Esophagus squamous epithelium (tissue), 5 donors: Measurements from ENCODE around the gene RFTN1. TPM values are rescaled to one million over a fixed set of nuclear protein-coding genes. Genes with fewer than 3 reads are reported as not detected.

Experiments used
- DNase-seq: peaks from one replicate; lab custom pipeline; 2025; lab: John Stamatoyannopoulos, UW
- H3K27ac ChIP-seq, 4 donors: fragments of 200-600 bp; sonication (generic); one replicate each; pipeline ENCODE4 v1.5.1; 2016 to 2019; ENCODE audit warnings: mild to moderate bottlenecking in 1 of 4
- H3K27me3 ChIP-seq, 4 donors: fragments of 200-600 bp; sonication (generic); 1 replicate in 3 of 4; 2 replicates in 1 of 4; pipeline versions ENCODE4 v1.5.1 to v1.6.0; 2017 to 2021; ENCODE audit warnings: antibody characterized with exemption in 1 of 4
- H3K36me3 ChIP-seq, 3 donors: fragments of 200-600 bp; sonication (generic); one replicate each; pipeline ENCODE4 v1.5.1; 2016 to 2019
- H3K4me1 ChIP-seq, 3 donors: fragments of 200-600 bp; sonication (generic); one replicate each; pipeline ENCODE4 v1.5.1; 2017 to 2019
- H3K4me3 ChIP-seq, 4 donors: fragments of 200-600 bp; sonication (generic); 1 replicate in 3 of 4; 2 replicates in 1 of 4; pipeline ENCODE4 v1.5.1; 2016 to 2019; ENCODE audit warnings: mild to moderate bottlenecking in 2 of 4, moderate library complexity in 1 of 4
- H3K9me3 ChIP-seq, 3 donors: fragments of 200-600 bp; sonication (generic); one replicate each; pipeline ENCODE4 v1.5.1; 2016 to 2019
- CTCF ChIP-seq, 6 experiments: fragments of 450-650 bp in 4 of 6; fragments of 200-600 bp in 2 of 6; sonication (generic) in 2 of 6; IDR thresholded peaks; one replicate each; pipeline ENCODE4 v1.5.1; 2016 to 2019; ENCODE audit warnings: antibody characterized with exemption in 6 of 6, mild to moderate bottlenecking in 4 of 6, moderate library complexity in 4 of 6
- POLR2A ChIP-seq, 4 donors: fragments of 450-650 bp; IDR thresholded peaks; one replicate each; pipeline ENCODE4 v1.6.1; 2017; ENCODE audit warnings: antibody characterized with exemption in 4 of 4, mild to moderate bottlenecking in 4 of 4, moderate library complexity in 3 of 4
- WGBS, 2 donors: methylation state at CpG; one replicate each; pipeline ENCODE4 v1.1.5; 2018; 5-methylcytosine and 5-hydroxymethylcytosine counted together
- intact Hi-C: fragments of 100-400 bp; cut with DNase I; formaldehyde crosslinking; loops from one replicate; pipeline ENCODE4 v1.15.0; 2022
- total RNA-seq, 4 donors: library from RNA; depleted of rRNA; stranded (reverse); fragments of >200 nt; gene quantifications; one replicate each; pipeline ENCODE4 v1.1.0, GENCODE V29; 2016
- donor health status: DM: yes; HTN: yes; CAD: no.

RFTN1 gene
- total RNA-seq, 4 donors from 2014 or later, result 5.0 to 22.7 (median 12.4) TPM

GRCh38 chr3:16382845-16383244, 130.7 kb downstream of the RFTN1 start:
- TF ChIP-seq POLR2A (IDR thresholded peaks at IDR 0.05), result no peak
- no peak for TF ChIP-seq CTCF (IDR thresholded peaks at IDR 0.05)
- peaks cover 3 to 36% (median 13%) of the 10 kb centered on the region in 3 donors for H3K4me1 ChIP-seq
- DNase-seq, result no peak
- WGBS, 2 donors, result 91% methylated on average over 5 of the region's 5 CpGs
- H3K27ac ChIP-seq, result no peak overlapping the region
- no peak overlapping the region for H3K4me3 ChIP-seq
- intact Hi-C loops, result no loop called here
- H3K27me3 ChIP-seq, result no peaks in the 10 kb centered on the region
- H3K9me3 ChIP-seq, result no peaks in the 10 kb centered on the region
- no peaks in the 10 kb centered on the region for H3K36me3 ChIP-seq

GRCh38 chr3:16381426-16381825, 132.1 kb downstream of the RFTN1 start:
- no peaks in the 10 kb centered on the region for H3K9me3 ChIP-seq
- peaks cover 3 to 32% (median 13%) of the 10 kb centered on the region in 3 donors for H3K4me1 ChIP-seq
- intact Hi-C loops, result no loop called here
- DNase-seq, result no peak
- H3K27ac ChIP-seq, result no peak overlapping the region
- H3K27me3 ChIP-seq, result no peaks in the 10 kb centered on the region
- no peak overlapping the region for H3K4me3 ChIP-seq
- WGBS, 2 donors, result 77 to 81% methylated on average over 4 of the region's 4 CpGs
- H3K36me3 ChIP-seq, result no peaks in the 10 kb centered on the region
- no peak for TF ChIP-seq CTCF (IDR thresholded peaks at IDR 0.05)

GRCh38 chr3:16380421-16380820, 133.1 kb downstream of the RFTN1 start:
- 67% methylated on average over 1 of the region's 1 CpG; no CpG with 5 or more reads in 1 of the 2 donors for WGBS, 2 donors

DNA sequence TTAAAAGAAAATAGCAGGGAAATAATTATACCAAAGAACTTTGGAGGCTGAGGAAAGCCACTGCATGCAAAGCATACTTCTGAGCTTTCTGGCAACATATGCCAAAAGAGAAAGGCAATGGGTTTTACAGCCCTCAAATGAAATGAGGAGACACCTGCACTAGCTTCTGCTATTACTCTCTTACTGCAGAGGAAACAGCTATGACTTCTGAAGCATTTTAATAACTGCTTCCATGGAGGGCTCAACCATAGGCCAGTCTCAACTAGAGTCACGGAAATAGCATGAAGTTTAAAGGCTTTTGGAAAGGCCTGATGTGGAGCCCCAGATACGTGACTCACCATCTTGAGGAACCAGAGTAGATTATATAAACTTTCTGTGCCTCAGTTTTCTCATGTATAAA, 133.7 kb downstream of the RFTN1 start:
- Histone ChIP-seq H3K27me3 (no peaks in the 10 kb centered on the region), H3K9me3 (no peaks in the 10 kb centered on the region), H3K36me3 (no peaks in the 10 kb centered on the region), H3K4me1 (peaks cover 3 to 27% (median 7%) of the 10 kb centered on the region in 3 donors), H3K4me3 (no peak overlapping the region), H3K27ac (no peak overlapping the region)
- no peak for DNase-seq
- TF ChIP-seq POLR2A (IDR thresholded peaks at IDR 0.05), result no peak
- no peak for TF ChIP-seq CTCF (IDR thresholded peaks at IDR 0.05)
- WGBS, 2 donors, result 53 to 68% methylated on average over 2 of the region's 2 CpGs
- intact Hi-C loops, result no loop called here

More at GRCh38 chr3:16380421-16380820, 133.1 kb downstream of the RFTN1 start:
- Histone ChIP-seq H3K9me3 (no peaks in the 10 kb centered on the region), H3K4me1 (peaks cover 3 to 23% (median 8%) of the 10 kb centered on the region in 3 donors), H3K27ac (no peak overlapping the region), H3K4me3 (no peak overlapping the region), H3K27me3 (no peaks in the 10 kb centered on the region), H3K36me3 (no peaks in the 10 kb centered on the region)
- intact Hi-C loops, result no loop called here
- no peak for DNase-seq
- no peak for TF ChIP-seq CTCF (IDR thresholded peaks at IDR 0.05)
- TF ChIP-seq POLR2A (IDR thresholded peaks at IDR 0.05), result no peak

DNA sequence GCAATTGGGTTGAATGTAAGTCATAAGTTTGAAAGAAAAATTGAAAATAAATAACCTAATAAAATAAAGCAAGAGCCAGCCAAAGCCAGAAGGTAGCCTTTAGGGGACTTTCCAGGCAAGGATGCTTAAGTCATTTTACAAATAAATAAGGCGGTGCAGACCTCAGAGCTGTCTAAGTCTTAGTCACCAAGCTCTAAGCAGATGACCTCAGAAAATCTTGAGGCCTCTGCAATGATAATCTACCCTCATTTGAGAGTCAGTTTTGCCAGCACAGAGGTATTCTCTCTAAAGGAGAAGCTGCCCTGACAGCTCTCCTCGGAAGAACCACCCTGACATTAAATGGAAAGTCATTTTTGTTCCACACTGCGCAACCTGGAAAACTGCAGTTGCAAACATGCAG, 134.6 kb downstream of the RFTN1 start:
- DNase-seq, result no peak
- WGBS, 2 donors, result 63 to 64% methylated on average over 3 of the region's 3 CpGs
- Histone ChIP-seq H3K27ac (no peak overlapping the region), H3K36me3 (no peaks in the 10 kb centered on the region), H3K4me1 (peaks cover 3 to 36% (median 10%) of the 10 kb centered on the region in 3 donors), H3K9me3 (no peaks in the 10 kb centered on the region), H3K27me3 (no peaks in the 10 kb centered on the region), H3K4me3 (no peak overlapping the region)
- TF ChIP-seq POLR2A (IDR thresholded peaks at IDR 0.05), result no peak
- TF ChIP-seq CTCF (IDR thresholded peaks at IDR 0.05), result no peak
- intact Hi-C loops, result no loop called here
